ENCODE data around the gene MS4A6E. TPM values are rescaled to one million over a fixed set of nuclear protein-coding genes. Genes with fewer than 3 reads are reported as not detected.
A peak's percentile ranks its signal among the peaks of the same experiment; 100 is the strongest.
"Not testable (repeated sequence)": the region's sequence is repeated elsewhere in the genome, so short reads cannot be mapped to it uniquely, and the experiment has no call there.

The MS4A6E gene
- total RNA-seq, 2 experiments from 2014 or later: not detected

GRCh38 chr11:60349990-60350389, 22.9 kb downstream of the MS4A6E start:
- no peak for DNase-seq
- peaks cover 23% of the 10 kb centered on the region for H3K27me3 Mint-ChIP-seq
- H3K9me3 Mint-ChIP-seq: peaks cover 9% of the 10 kb centered on the region
- no peak overlapping the region for H3K27ac Mint-ChIP-seq
- H3K4me1 Mint-ChIP-seq: no peaks in the 10 kb centered on the region
- H3K4me3 Mint-ChIP-seq: no peak overlapping the region
- H3K36me3 Mint-ChIP-seq: no peaks in the 10 kb centered on the region

- H3K27me3 Mint-ChIP-seq: peaks cover 11% of the 10 kb centered on the region
- no peak overlapping the region for H3K4me3 Mint-ChIP-seq
- H3K36me3 Mint-ChIP-seq: no peaks in the 10 kb centered on the region
- peaks cover 2% of the 10 kb centered on the region for H3K4me1 Mint-ChIP-seq
- H3K27ac Mint-ChIP-seq: no peak overlapping the region
- DNase-seq: no peak
- peaks cover 7% of the 10 kb centered on the region for H3K9me3 Mint-ChIP-seq
These were observed 30.7 kb downstream of the MS4A6E start for GRCh38 chr11:60357771-60358170.

GRCh38 chr11:60360621-60361020, 33.6 kb downstream of the MS4A6E start:
- H3K36me3 Mint-ChIP-seq: no peaks in the 10 kb centered on the region
- H3K4me1 Mint-ChIP-seq: peaks cover 5% of the 10 kb centered on the region
- H3K4me3 Mint-ChIP-seq: no peak overlapping the region
- no peak overlapping the region for H3K27ac Mint-ChIP-seq
- DNase-seq: no peak
- no peaks in the 10 kb centered on the region for H3K9me3 Mint-ChIP-seq
- H3K27me3 Mint-ChIP-seq: peaks cover 31% of the 10 kb centered on the region

GRCh38 chr11:60362241-60362640, 35.2 kb downstream of the MS4A6E start:
- no peaks in the 10 kb centered on the region for H3K36me3 Mint-ChIP-seq
- peaks cover 11% of the 10 kb centered on the region for H3K4me1 Mint-ChIP-seq
- H3K27me3 Mint-ChIP-seq: peaks cover 26% of the 10 kb centered on the region
- no peak for DNase-seq
- no peak overlapping the region for H3K4me3 Mint-ChIP-seq
- no peaks in the 10 kb centered on the region for H3K9me3 Mint-ChIP-seq
- no peak overlapping the region for H3K27ac Mint-ChIP-seq

- peak; percentile 39 for DNase-seq
- no peaks in the 10 kb centered on the region for H3K36me3 Mint-ChIP-seq
- H3K4me3 Mint-ChIP-seq: peak overlapping the region; percentile 44
- H3K9me3 Mint-ChIP-seq: no peaks in the 10 kb centered on the region
- H3K27ac Mint-ChIP-seq: no peak overlapping the region
- peaks cover 16% of the 10 kb centered on the region for H3K4me1 Mint-ChIP-seq
- peaks cover 36% of the 10 kb centered on the region for H3K27me3 Mint-ChIP-seq
These were observed 36.8 kb downstream of the MS4A6E start for GRCh38 chr11:60363542-60364470.

- not testable (repeated sequence) for H3K36me3 Mint-ChIP-seq, H3K27ac Mint-ChIP-seq, H3K9me3 Mint-ChIP-seq, H3K4me3 Mint-ChIP-seq, DNase-seq
- H3K4me1 Mint-ChIP-seq: peaks cover 16% of the 10 kb centered on the region
- peaks cover 43% of the 10 kb centered on the region for H3K27me3 Mint-ChIP-seq
These were observed 39.3 kb downstream of the MS4A6E start for GRCh38 chr11:60366262-60366904.

GRCh38 chr11:60367009-60367408, 40.0 kb downstream of the MS4A6E start:
- peaks cover 16% of the 10 kb centered on the region for H3K4me1 Mint-ChIP-seq
- H3K9me3 Mint-ChIP-seq: no peaks in the 10 kb centered on the region
- no peak overlapping the region for H3K4me3 Mint-ChIP-seq
- no peak overlapping the region for H3K27ac Mint-ChIP-seq
- no peaks in the 10 kb centered on the region for H3K36me3 Mint-ChIP-seq
- peak; percentile 3 for DNase-seq
- H3K27me3 Mint-ChIP-seq: peaks cover 44% of the 10 kb centered on the region

GRCh38 chr11:60367896-60368295, 40.8 kb downstream of the MS4A6E start:
- H3K9me3 Mint-ChIP-seq: no peaks in the 10 kb centered on the region
- no peak overlapping the region for H3K4me3 Mint-ChIP-seq
- no peaks in the 10 kb centered on the region for H3K36me3 Mint-ChIP-seq
- H3K27me3 Mint-ChIP-seq: peaks cover 46% of the 10 kb centered on the region
- H3K4me1 Mint-ChIP-seq: peaks cover 13% of the 10 kb centered on the region
- no peak for DNase-seq
- H3K27ac Mint-ChIP-seq: no peak overlapping the region

GRCh38 chr11:60370252-60370810, 43.3 kb downstream of the MS4A6E start:
- DNase-seq: no peak

GRCh38 chr11:60370811-60371298, 43.8 kb downstream of the MS4A6E start:
- Mint-ChIP-seq H3K4me1 (peaks cover 11% of the 10 kb centered on the region), H3K9me3 (no peaks in the 10 kb centered on the region), H3K27me3 (peaks cover 27% of the 10 kb centered on the region), H3K27ac (no peak overlapping the region), H3K36me3 (no peaks in the 10 kb centered on the region), H3K4me3 (no peak overlapping the region)
- no peak for DNase-seq

More at GRCh38 chr11:60370252-60370810, 43.3 kb downstream of the MS4A6E start:
- H3K4me3 Mint-ChIP-seq: no peak overlapping the region
- H3K9me3 Mint-ChIP-seq: no peaks in the 10 kb centered on the region
- H3K36me3 Mint-ChIP-seq: no peaks in the 10 kb centered on the region
- H3K27ac Mint-ChIP-seq: no peak overlapping the region
- H3K4me1 Mint-ChIP-seq: peaks cover 11% of the 10 kb centered on the region
- H3K27me3 Mint-ChIP-seq: peaks cover 27% of the 10 kb centered on the region

- no peaks in the 10 kb centered on the region for H3K36me3 Mint-ChIP-seq
- H3K9me3 Mint-ChIP-seq: no peaks in the 10 kb centered on the region
- no peak overlapping the region for H3K4me3 Mint-ChIP-seq
- H3K27me3 Mint-ChIP-seq: peaks cover 27% of the 10 kb centered on the region
- H3K4me1 Mint-ChIP-seq: peaks cover 6% of the 10 kb centered on the region
- DNase-seq: no peak
- no peak overlapping the region for H3K27ac Mint-ChIP-seq
These were observed 44.3 kb downstream of the MS4A6E start for GRCh38 chr11:60371386-60371785.

- Mint-ChIP-seq H3K9me3 (no peaks in the 10 kb centered on the region), H3K27me3 (peaks cover 27% of the 10 kb centered on the region)
These were observed 44.8 kb downstream of the MS4A6E start for GRCh38 chr11:60371854-60372253.

GRCh38 chr11:60372767-60373166, 45.7 kb downstream of the MS4A6E start:
- DNase-seq: no peak
- Mint-ChIP-seq H3K36me3 (no peaks in the 10 kb centered on the region), H3K4me1 (peaks cover 5% of the 10 kb centered on the region), H3K27ac (no peak overlapping the region), H3K27me3 (peaks cover 27% of the 10 kb centered on the region), H3K9me3 (no peaks in the 10 kb centered on the region), H3K4me3 (no peak overlapping the region)

More at GRCh38 chr11:60371854-60372253, 44.8 kb downstream of the MS4A6E start:
- no peak for DNase-seq
- no peak overlapping the region for H3K4me3 Mint-ChIP-seq
- H3K27ac Mint-ChIP-seq: no peak overlapping the region
- peaks cover 5% of the 10 kb centered on the region for H3K4me1 Mint-ChIP-seq
- no peaks in the 10 kb centered on the region for H3K36me3 Mint-ChIP-seq

- no peak for DNase-seq
- Mint-ChIP-seq H3K4me1 (peaks cover 10% of the 10 kb centered on the region), H3K27me3 (peaks cover 19% of the 10 kb centered on the region), H3K9me3 (no peaks in the 10 kb centered on the region), H3K36me3 (no peaks in the 10 kb centered on the region), H3K4me3 (no peak overlapping the region), H3K27ac (no peak overlapping the region)
These were observed 48.3 kb downstream of the MS4A6E start for GRCh38 chr11:60375316-60375715.

GRCh38 chr11:60376601-60377000, 49.5 kb downstream of the MS4A6E start:
- Mint-ChIP-seq H3K9me3 (no peaks in the 10 kb centered on the region), H3K27ac (no peak overlapping the region), H3K4me3 (no peak overlapping the region), H3K4me1 (peaks cover 10% of the 10 kb centered on the region), H3K27me3 (peaks cover 24% of the 10 kb centered on the region), H3K36me3 (no peaks in the 10 kb centered on the region)
- DNase-seq: no peak
